Astrocyte of the spinal cord (primary cell): Measurements from ENCODE around the gene PRKAG2.

ENCODE experiments used
- DNase-seq: peaks from one replicate; pipeline ENCODE4 v3.0.0; 2011; ENCODE audit warnings: low read depth, low spot score
- H3K4me3 ChIP-seq: 2 replicates; pipeline ENCODE4 v1.5.1; 2011; ENCODE audit warnings: low read depth, mild to moderate bottlenecking, low read length, moderate library complexity
- in situ Hi-C: cut with HindIII; loops from 2 replicates; pipeline ENCODE4 v1.10.0; 2017; ENCODE audit warnings: low sequenced_read_pairs
- TF ChIP-seq, protein P1 (sequence below): IDR thresholded peaks from 2 replicates; pipeline ENCODE4 v1.5.1; 2012; ENCODE audit warnings: low read depth, mild to moderate bottlenecking, low read length, inconsistent platforms

The PRKAG2 gene

DNA sequence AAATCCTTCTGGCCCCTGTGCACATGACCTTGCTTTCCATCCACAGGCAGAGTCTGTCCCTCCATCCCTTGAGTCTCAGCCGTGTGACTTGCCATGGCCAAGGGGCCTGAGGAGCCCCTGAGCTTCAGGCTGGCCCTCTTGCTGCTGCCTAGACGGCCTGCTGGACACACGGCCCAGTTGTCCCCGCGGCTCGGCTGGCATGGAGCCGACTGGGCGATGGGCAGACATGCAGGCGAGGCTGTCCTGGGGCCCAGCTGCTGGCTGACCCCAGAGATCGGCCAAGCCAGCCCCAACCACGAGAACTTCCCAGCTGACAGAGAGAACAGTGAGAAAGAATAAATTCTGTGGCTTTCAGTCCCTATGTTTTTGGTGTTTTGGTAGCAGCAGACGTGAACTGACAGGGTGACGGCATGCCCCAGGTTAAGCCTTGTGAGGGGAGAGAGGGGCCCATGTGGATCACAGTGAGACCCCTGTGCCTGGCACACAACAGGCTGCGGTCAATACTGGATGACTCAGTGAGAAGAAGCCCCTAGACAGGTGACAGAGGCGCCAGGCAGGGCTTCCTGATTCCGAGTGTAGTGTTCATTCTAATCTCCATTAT lies 11.7 kb downstream of the PRKAG2 start:
- DNase-seq = no peak
- in situ Hi-C loops = no loop called here
- no peak overlapping the region for H3K4me3 ChIP-seq
- TF ChIP-seq, protein P1, sequence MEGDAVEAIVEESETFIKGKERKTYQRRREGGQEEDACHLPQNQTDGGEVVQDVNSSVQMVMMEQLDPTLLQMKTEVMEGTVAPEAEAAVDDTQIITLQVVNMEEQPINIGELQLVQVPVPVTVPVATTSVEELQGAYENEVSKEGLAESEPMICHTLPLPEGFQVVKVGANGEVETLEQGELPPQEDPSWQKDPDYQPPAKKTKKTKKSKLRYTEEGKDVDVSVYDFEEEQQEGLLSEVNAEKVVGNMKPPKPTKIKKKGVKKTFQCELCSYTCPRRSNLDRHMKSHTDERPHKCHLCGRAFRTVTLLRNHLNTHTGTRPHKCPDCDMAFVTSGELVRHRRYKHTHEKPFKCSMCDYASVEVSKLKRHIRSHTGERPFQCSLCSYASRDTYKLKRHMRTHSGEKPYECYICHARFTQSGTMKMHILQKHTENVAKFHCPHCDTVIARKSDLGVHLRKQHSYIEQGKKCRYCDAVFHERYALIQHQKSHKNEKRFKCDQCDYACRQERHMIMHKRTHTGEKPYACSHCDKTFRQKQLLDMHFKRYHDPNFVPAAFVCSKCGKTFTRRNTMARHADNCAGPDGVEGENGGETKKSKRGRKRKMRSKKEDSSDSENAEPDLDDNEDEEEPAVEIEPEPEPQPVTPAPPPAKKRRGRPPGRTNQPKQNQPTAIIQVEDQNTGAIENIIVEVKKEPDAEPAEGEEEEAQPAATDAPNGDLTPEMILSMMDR = no peak

GRCh38 chr7:151864561-151864960 lies 12.4 kb downstream of the PRKAG2 start:
- no peak overlapping the region for H3K4me3 ChIP-seq
- DNase-seq = no peak
- TF ChIP-seq, protein P1 = no peak
- in situ Hi-C loops = no loop called here

DNA sequence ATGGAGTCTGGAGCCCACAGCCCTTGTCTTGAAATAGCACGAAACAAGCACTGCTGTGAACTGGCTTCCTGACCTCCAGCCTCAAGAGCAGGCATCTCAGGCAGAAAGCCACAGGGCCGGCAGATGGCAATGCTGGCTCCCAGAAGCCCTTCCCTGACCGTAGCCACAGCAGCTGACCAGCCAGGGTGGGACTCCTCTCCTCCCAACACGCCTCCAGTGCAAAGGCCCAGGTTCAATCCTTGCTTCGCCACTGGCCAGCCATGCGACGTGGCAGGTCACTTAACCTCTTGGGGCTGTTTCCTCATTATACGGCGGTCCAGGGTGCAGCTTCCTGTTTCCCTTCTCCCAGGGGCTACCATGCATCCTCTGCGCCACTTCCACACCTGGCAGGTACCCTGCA lies 12.8 kb downstream of the PRKAG2 start:
- H3K4me3 ChIP-seq = no peak overlapping the region
- TF ChIP-seq, protein P1 = no peak
- in situ Hi-C loops = no loop called here
- DNase-seq = no peak

- no peak for DNase-seq
- TF ChIP-seq, protein P1 = no peak
- in situ Hi-C loops = no loop called here
- no peak overlapping the region for H3K4me3 ChIP-seq
These were observed 13.4 kb downstream of the PRKAG2 start for GRCh38 chr7:151863386-151864079.

DNA sequence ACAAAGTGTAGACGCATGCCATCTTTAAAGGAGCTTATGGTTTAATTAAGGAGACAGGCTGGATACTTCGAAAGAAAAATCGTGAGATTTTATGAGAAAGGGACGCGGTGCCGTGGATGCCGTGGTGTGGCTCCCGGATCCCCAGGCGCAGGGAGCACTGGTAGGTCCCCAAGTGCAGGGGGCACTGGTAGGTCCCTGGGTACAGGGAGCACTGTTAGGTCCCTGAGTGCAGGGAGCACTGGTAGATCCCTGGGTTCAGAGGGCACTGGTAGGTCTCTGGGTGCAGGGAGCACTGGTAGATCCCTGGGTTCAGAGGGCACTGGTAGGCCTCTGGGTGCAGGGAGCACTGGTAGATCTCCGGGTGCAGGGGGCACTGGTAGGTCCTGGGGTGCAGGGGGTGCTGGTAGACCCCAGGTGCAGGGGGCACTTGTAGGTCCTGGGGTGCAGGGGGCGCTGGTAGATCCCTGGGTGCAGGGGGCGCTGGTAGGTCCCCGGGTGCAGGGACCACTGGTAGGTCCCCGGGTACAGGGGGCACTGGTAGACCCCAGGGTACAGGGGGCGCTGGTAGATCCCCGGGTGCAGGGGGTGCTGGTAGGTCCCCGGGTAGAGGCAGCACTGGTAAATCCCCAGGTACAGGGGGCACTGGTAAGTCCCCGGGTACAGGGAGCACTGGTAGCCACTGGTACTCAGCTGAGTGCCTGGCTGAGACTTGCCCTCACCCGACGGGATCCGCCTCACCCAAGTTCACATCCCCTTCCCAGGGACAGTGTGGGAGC lies 14.1 kb downstream of the PRKAG2 start:
- TF ChIP-seq, protein P1 = no peak
- in situ Hi-C loops = no loop called here
- H3K4me3 ChIP-seq = no peak overlapping the region
- no peak for DNase-seq

- H3K4me3 ChIP-seq = no peak overlapping the region
These were observed 15.0 kb downstream of the PRKAG2 start for GRCh38 chr7:151861881-151862280.

More at GRCh38 chr7:151861881-151862280, 15.0 kb downstream of the PRKAG2 start:
- TF ChIP-seq, protein P1 = no peak
- in situ Hi-C loops = no loop called here
- DNase-seq = no peak
